HG03354 (cell line): ENCODE data around the gene CACNA2D3.

Source experiments
- ATAC-seq: cut with Tn5 transposase; IDR thresholded peaks from one replicate; pipeline ENCODE4 v1.9.1; 2021; ENCODE audit warnings: mild to moderate bottlenecking; ENCODE audit not compliant: unreplicated experiment, poor library complexity, severe bottlenecking

CACNA2D3 gene

GRCh38 chr3:54206874-54207273 lies 84.5 kb downstream of the CACNA2D3 start:
- ATAC-seq: no peak

GRCh38 chr3:54211097-54211496 lies 88.7 kb downstream of the CACNA2D3 start:
- ATAC-seq: no peak

- no peak for ATAC-seq
Observed at GRCh38 chr3:54212723-54213122, 90.4 kb downstream of the CACNA2D3 start.

- no peak for ATAC-seq
Observed at GRCh38 chr3:54213907-54214306, 91.6 kb downstream of the CACNA2D3 start.

GRCh38 chr3:54214845-54215244 lies 92.5 kb downstream of the CACNA2D3 start:
- no peak for ATAC-seq

- ATAC-seq: no peak
Observed at GRCh38 chr3:54215521-54215920, 93.2 kb downstream of the CACNA2D3 start.

- no peak for ATAC-seq
Observed at GRCh38 chr3:54217828-54218227, 95.5 kb downstream of the CACNA2D3 start.

- no peak for ATAC-seq
Observed at GRCh38 chr3:54222316-54222715, 100.0 kb downstream of the CACNA2D3 start.

- no peak for ATAC-seq
Observed at GRCh38 chr3:54223063-54223462, 100.7 kb downstream of the CACNA2D3 start.

GRCh38 chr3:54225841-54226528 lies 103.6 kb downstream of the CACNA2D3 start:
- ATAC-seq: no peak

- ATAC-seq: no peak
Observed at GRCh38 chr3:54228806-54229205, 106.5 kb downstream of the CACNA2D3 start.

GRCh38 chr3:54232618-54233017 lies 110.3 kb downstream of the CACNA2D3 start:
- no peak for ATAC-seq

- no peak for ATAC-seq
Observed at GRCh38 chr3:54235998-54236397, 113.6 kb downstream of the CACNA2D3 start.

- ATAC-seq: no peak
Observed at GRCh38 chr3:54237109-54237508, 114.8 kb downstream of the CACNA2D3 start.

GRCh38 chr3:54237788-54238502 lies 115.6 kb downstream of the CACNA2D3 start:
- ATAC-seq: no peak

- no peak for ATAC-seq
Observed at GRCh38 chr3:54240309-54240708, 118.0 kb downstream of the CACNA2D3 start.

GRCh38 chr3:54243056-54243931 lies 120.9 kb downstream of the CACNA2D3 start:
- no peak for ATAC-seq

- no peak for ATAC-seq
Observed at GRCh38 chr3:54243960-54244682, 121.8 kb downstream of the CACNA2D3 start.

- ATAC-seq: no peak
Observed at GRCh38 chr3:54251705-54252104, 129.4 kb downstream of the CACNA2D3 start.
